Measurements from ENCODE around the gene COX6B1. TPM values are rescaled to one million over a fixed set of nuclear protein-coding genes. Genes with fewer than 3 reads are reported as not detected.

Gene COX6B1
- total RNA-seq, 3 donors from 2014 or later (not counting 1 experiment from before 2014, with no cell fraction given), result 213 to 247 (median 215) TPM

- H3K27me3 Mint-ChIP-seq (ENCODE audit: low read depth in 2 of 2), result no peaks in the 10 kb centered on the region
- Histone ChIP-seq H3K4me3 (ENCODE audit: low read length) (no peak overlapping the region), H3K27ac (ENCODE audit: low read length) (no peak overlapping the region), H3K9me3 (ENCODE audit: control insufficient read depth, insufficient read depth, low read length) (no peaks in the 10 kb centered on the region), H3K4me1 (ENCODE audit: control insufficient read depth, insufficient read depth, low read length) (no peaks in the 10 kb centered on the region), H3K27me3 (ENCODE audit: control insufficient read depth, insufficient read depth, low read length) (no peaks in the 10 kb centered on the region), H3K36me3 (ENCODE audit: control insufficient read depth, insufficient read depth, low read length) (no peaks in the 10 kb centered on the region)
- WGBS (ENCODE audit: insufficient coverage), result 79% methylated on average over 2 of the region's 2 CpGs
- TF ChIP-seq CTCF (IDR thresholded peaks at IDR 0.05), result no peak
- DNase-seq (no peak), ATAC-seq (no peak)
- intact Hi-C loops (cut with micrococcal nuclease), result no loop called here
- no peaks in the 10 kb centered on the region for H3K36me3 Mint-ChIP-seq
- no peaks in the 10 kb centered on the region for H3K9me3 Mint-ChIP-seq
- no peaks in the 10 kb centered on the region for H3K4me1 Mint-ChIP-seq
- H3K27ac Mint-ChIP-seq, result no peak overlapping the region
- no peak overlapping the region for H3K4me3 Mint-ChIP-seq
These were observed 47.8 kb downstream of the COX6B1 start for GRCh38 chr19:35695895-35696422.

- Mint-ChIP-seq H3K36me3 (no peaks in the 10 kb centered on the region), H3K4me3 (no peak overlapping the region), H3K9me3 (no peaks in the 10 kb centered on the region), H3K27ac (no peak overlapping the region), H3K27me3 (ENCODE audit: low read depth in 2 of 2) (peaks cover 0 to under 1% of the 10 kb centered on the region in 2 donors), H3K4me1 (no peaks in the 10 kb centered on the region)
- Histone ChIP-seq H3K4me1 (ENCODE audit: control insufficient read depth, insufficient read depth, low read length) (peaks cover 4% of the 10 kb centered on the region), H3K4me3 (ENCODE audit: low read length) (no peak overlapping the region), H3K9me3 (ENCODE audit: control insufficient read depth, insufficient read depth, low read length) (no peaks in the 10 kb centered on the region), H3K36me3 (ENCODE audit: control insufficient read depth, insufficient read depth, low read length) (no peaks in the 10 kb centered on the region), H3K27ac (ENCODE audit: low read length) (no peak overlapping the region), H3K27me3 (ENCODE audit: control insufficient read depth, insufficient read depth, low read length) (no peaks in the 10 kb centered on the region)
- intact Hi-C loops (cut with micrococcal nuclease), result no loop called here
- no peak for ATAC-seq
- DNase-seq, result no peak
- 65% methylated on average over 4 of the region's 4 CpGs for WGBS (ENCODE audit: insufficient coverage)
- TF ChIP-seq CTCF (IDR thresholded peaks at IDR 0.05), result no peak
These were observed 48.7 kb downstream of the COX6B1 start for GRCh38 chr19:35696835-35697234.

- Mint-ChIP-seq H3K4me3 (peak overlapping the region; percentile 97), H3K9me3 (no peaks in the 10 kb centered on the region), H3K27ac (peak overlapping the region; percentile 82 to 87), H3K36me3 (no peaks in the 10 kb centered on the region), H3K4me1 (peaks cover 8 to 10% of the 10 kb centered on the region in 2 donors), H3K27me3 (ENCODE audit: low read depth in 2 of 2) (peaks cover 4 to 7% of the 10 kb centered on the region in 2 donors)
- intact Hi-C loops (cut with micrococcal nuclease), result loop anchor here (1.0 to 5.0 kb wide), 2 partner anchors 14 to 45 kb away; partner anchors contain the start of genes LIN37, PSENEN and U2AF1L4
- peak overlapping the region; percentile 41 for H3K27ac ChIP-seq (ENCODE audit: low read length)
- H3K9me3 ChIP-seq (ENCODE audit: control insufficient read depth, insufficient read depth, low read length), result no peaks in the 10 kb centered on the region
- H3K4me1 ChIP-seq (ENCODE audit: control insufficient read depth, insufficient read depth, low read length), result peaks cover 14% of the 10 kb centered on the region
- no peaks in the 10 kb centered on the region for H3K36me3 ChIP-seq (ENCODE audit: control insufficient read depth, insufficient read depth, low read length)
- under 1% methylated on average over 50 of the region's 50 CpGs for WGBS (ENCODE audit: insufficient coverage)
- H3K4me3 ChIP-seq (ENCODE audit: low read length), result peak overlapping the region; percentile 46
- no peaks in the 10 kb centered on the region for H3K27me3 ChIP-seq (ENCODE audit: control insufficient read depth, insufficient read depth, low read length)
- DNase-seq (peak; percentile 85 to 97), ATAC-seq (peak; percentile 99)
- TF ChIP-seq CTCF (IDR thresholded peaks at IDR 0.05), result no peak
These were observed 54.3 kb downstream of the COX6B1 start for GRCh38 chr19:35702223-35703012.
